K562 (cell line): Measurements from ENCODE around the gene YJU2. TPM values are rescaled to one million over a fixed set of nuclear protein-coding genes. Genes with fewer than 3 reads are reported as not detected.

ENCODE experiments used
- BDP1 ChIP-seq: IDR thresholded peaks from 3 replicates; pipeline ENCODE4 v1.6.1; 2011; ENCODE audit not compliant: insufficient read length, insufficient read depth
- CHD2 ChIP-seq: IDR thresholded peaks from 2 replicates; pipeline ENCODE4 v1.6.1; 2011; ENCODE audit warnings: low read depth, low read length
- CREBBP ChIP-seq: IDR thresholded peaks from one replicate; pipeline ENCODE4 v1.6.1; 2012; ENCODE audit warnings: low read depth, mild to moderate bottlenecking, control low read depth, inconsistent platforms, low read length
- LARP7 ChIP-seq: fragments of 450-650 bp; IDR thresholded peaks from 2 replicates; pipeline ENCODE4 v1.6.1; 2016
- PTRF ChIP-seq: fragments of 450-650 bp; IDR thresholded peaks from 2 replicates; pipeline ENCODE4 v1.6.1; 2016; ENCODE audit warnings: mild to moderate bottlenecking, missing genetic modification characterization, missing compliant biosample characterization
- RB1 ChIP-seq: fragments of 450-650 bp; IDR thresholded peaks from 2 replicates; pipeline ENCODE4 v1.6.1; 2017; ENCODE audit warnings: low read depth, mild to moderate bottlenecking
- RBBP5 ChIP-seq: fragments of 200-600 bp; sonication (generic); IDR thresholded peaks from 2 replicates; pipeline ENCODE4 v1.6.1; 2012; ENCODE audit warnings: borderline replicate concordance, mild to moderate bottlenecking, low read length, control low read depth, inconsistent platforms; ENCODE audit not compliant: insufficient read depth, poor library complexity, severe bottlenecking
- SIN3A ChIP-seq, 2 experiments: fragments of 150-350 bp in 1 of 2; IDR thresholded peaks; 2 replicates each; pipeline ENCODE4 v1.6.1; 2011 to 2016; ENCODE audit warnings: borderline replicate concordance in 2 of 2, low read depth in 2 of 2, low read length in 2 of 2, mild to moderate bottlenecking in 2 of 2, moderate library complexity in 2 of 2; ENCODE audit not compliant: control insufficient read depth in 1 of 2
- SIN3B ChIP-seq: fragments of 450-650 bp; IDR thresholded peaks from 2 replicates; pipeline ENCODE4 v1.6.1; 2017; ENCODE audit warnings: low read depth, mild to moderate bottlenecking, moderate library complexity
- SIX5 ChIP-seq, 2 experiments: IDR thresholded peaks; 2 replicates each; pipeline ENCODE4 v1.6.1; 2011; ENCODE audit warnings: low read length in 2 of 2, borderline replicate concordance in 1 of 2, low read depth in 1 of 2, mild to moderate bottlenecking in 1 of 2, moderate library complexity in 1 of 2; ENCODE audit not compliant: insufficient read depth in 1 of 2
- TGIF2 ChIP-seq: sonication (generic); formaldehyde crosslinking; IDR thresholded peaks from 2 replicates; pipeline ENCODE4 v1.8.1; 2022; ENCODE audit warnings: mild to moderate bottlenecking, missing genetic modification reagents, moderate library complexity
- ZBTB8A ChIP-seq: fragments of 450-650 bp; IDR thresholded peaks from 2 replicates; pipeline ENCODE4 v1.6.1; 2018; ENCODE audit warnings: mild to moderate bottlenecking, moderate library complexity; ENCODE audit not compliant: partially characterized antibody
- ZKSCAN1 ChIP-seq: fragments of 150-350 bp; IDR thresholded peaks from 2 replicates; pipeline ENCODE4 v1.6.1; 2016; ENCODE audit warnings: low read depth, low read length
- ZNF23 ChIP-seq: fragments of 250-450 bp; sonication (Bioruptor Pico); IDR thresholded peaks from 2 replicates; pipeline ENCODE4 v1.4.0; 2020; ENCODE audit warnings: mild to moderate bottlenecking
- ZNF347 ChIP-seq: fragments of 450-650 bp; formaldehyde crosslinking; IDR thresholded peaks from 2 replicates; pipeline ENCODE4 v1.4.0; 2020; ENCODE audit warnings: low read depth, mild to moderate bottlenecking, moderate library complexity
- ZNF436 ChIP-seq: fragments of 250-450, 450-650 bp; sonication (Bioruptor Pico); formaldehyde crosslinking; IDR thresholded peaks from 2 replicates; pipeline ENCODE4 v1.7.0; 2020; ENCODE audit warnings: mild to moderate bottlenecking
- polyA plus RNA-seq, 8 experiments: library from polyadenylated mRNA; depleted of rRNA in 4 of 8; stranded (reverse) in 5 of 8; unstranded in 3 of 8; fragments of >200 nt; fragmentation: Nextera tagmentation in 2 of 8; fragmentation: Illumina TruSeq in 1 of 8; extraction: Ambion mirVana in 2 of 8; extraction: Trizol in 1 of 8; gene quantifications; 2 replicates each; pipeline versions ENCODE4 v1.2.1 to v1.2.3, GENCODE V29; 2011 to 2014; ENCODE audit warnings: inconsistent platforms in 1 of 8, missing spikeins in 1 of 8
- total RNA-seq, 7 experiments: library from RNA; depleted of rRNA in 6 of 7; stranded (reverse); fragments of >200 nt in 6 of 7; fragmentation: Illumina TruSeq in 2 of 7; extraction: Trizol in 2 of 7; gene quantifications; 2 replicates each; pipeline versions ENCODE4 v1.2.1 to v1.2.3, GENCODE V29; 2011 to 2021; ENCODE audit warnings: low replicate concordance in 1 of 7
- TF ChIP-seq, protein P1 (sequence below): fragments of 200-600 bp; sonication (generic); IDR thresholded peaks from one replicate; pipeline ENCODE4 v1.6.1; 2012; ENCODE audit warnings: mild to moderate bottlenecking, low read depth, low read length, inconsistent platforms
- TF ChIP-seq, protein P2 (sequence below): fragments of 250-450 bp; sonication (Bioruptor Pico); IDR thresholded peaks from 2 replicates; pipeline ENCODE4 v1.5.1; 2021; ENCODE audit warnings: mild to moderate bottlenecking

The YJU2 gene
- total and polyA plus RNA-seq, 9 of the 15 experiments (the other 6 are each of a cell fraction or from before 2014, with no cell fraction given), result 0.41 to 34.9 (median 19.3) TPM

DNA sequence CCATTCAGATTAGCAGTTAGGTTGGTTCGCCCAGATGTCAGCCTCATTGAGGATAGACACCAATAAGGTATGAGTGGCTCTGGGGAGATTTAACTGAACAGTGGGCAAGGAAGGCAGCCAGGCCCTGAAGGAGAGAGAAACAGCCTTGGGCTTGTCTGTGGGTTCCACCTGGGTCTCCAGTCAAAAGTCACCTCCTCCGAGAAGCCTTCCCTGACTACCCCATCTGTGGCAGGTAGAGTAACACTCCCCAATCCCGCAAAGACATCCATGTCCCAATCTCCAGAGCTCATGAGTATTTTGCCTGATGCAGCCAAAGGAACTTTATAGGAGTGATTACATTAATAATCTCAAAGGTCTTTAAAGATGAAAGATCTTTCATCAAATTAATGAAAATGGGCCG is 8.0 kb upstream of the YJU2 start (continued):
- TF ChIP-seq SIN3A (IDR thresholded peaks at IDR 0.05; ENCODE audit: borderline replicate concordance in 2 of 2, control insufficient read depth in 1 of 2, low read depth in 2 of 2, low read length in 2 of 2) (no peak), BDP1 (no peak), ZBTB8A (no peak), TGIF2 (CRISPR knock-in tag) (no peak), CREBBP (no peak), ZKSCAN1 (no peak), ZNF347 (CRISPR knock-in tag) (no peak), ZNF23 (CRISPR knock-in tag) (no peak), RB1 (no peak), SIN3B (no peak), PTRF (tag) (no peak), RBBP5 (no peak), LARP7 (no peak), ZNF436 (CRISPR knock-in tag) (peak; percentile 79), CHD2 (no peak), SIX5 (IDR thresholded peaks at IDR 0.05; ENCODE audit: borderline replicate concordance in 1 of 2, insufficient read depth in 1 of 2, low read depth in 1 of 2, low read length in 2 of 2) (no peak)
- TF ChIP-seq, protein P1, sequence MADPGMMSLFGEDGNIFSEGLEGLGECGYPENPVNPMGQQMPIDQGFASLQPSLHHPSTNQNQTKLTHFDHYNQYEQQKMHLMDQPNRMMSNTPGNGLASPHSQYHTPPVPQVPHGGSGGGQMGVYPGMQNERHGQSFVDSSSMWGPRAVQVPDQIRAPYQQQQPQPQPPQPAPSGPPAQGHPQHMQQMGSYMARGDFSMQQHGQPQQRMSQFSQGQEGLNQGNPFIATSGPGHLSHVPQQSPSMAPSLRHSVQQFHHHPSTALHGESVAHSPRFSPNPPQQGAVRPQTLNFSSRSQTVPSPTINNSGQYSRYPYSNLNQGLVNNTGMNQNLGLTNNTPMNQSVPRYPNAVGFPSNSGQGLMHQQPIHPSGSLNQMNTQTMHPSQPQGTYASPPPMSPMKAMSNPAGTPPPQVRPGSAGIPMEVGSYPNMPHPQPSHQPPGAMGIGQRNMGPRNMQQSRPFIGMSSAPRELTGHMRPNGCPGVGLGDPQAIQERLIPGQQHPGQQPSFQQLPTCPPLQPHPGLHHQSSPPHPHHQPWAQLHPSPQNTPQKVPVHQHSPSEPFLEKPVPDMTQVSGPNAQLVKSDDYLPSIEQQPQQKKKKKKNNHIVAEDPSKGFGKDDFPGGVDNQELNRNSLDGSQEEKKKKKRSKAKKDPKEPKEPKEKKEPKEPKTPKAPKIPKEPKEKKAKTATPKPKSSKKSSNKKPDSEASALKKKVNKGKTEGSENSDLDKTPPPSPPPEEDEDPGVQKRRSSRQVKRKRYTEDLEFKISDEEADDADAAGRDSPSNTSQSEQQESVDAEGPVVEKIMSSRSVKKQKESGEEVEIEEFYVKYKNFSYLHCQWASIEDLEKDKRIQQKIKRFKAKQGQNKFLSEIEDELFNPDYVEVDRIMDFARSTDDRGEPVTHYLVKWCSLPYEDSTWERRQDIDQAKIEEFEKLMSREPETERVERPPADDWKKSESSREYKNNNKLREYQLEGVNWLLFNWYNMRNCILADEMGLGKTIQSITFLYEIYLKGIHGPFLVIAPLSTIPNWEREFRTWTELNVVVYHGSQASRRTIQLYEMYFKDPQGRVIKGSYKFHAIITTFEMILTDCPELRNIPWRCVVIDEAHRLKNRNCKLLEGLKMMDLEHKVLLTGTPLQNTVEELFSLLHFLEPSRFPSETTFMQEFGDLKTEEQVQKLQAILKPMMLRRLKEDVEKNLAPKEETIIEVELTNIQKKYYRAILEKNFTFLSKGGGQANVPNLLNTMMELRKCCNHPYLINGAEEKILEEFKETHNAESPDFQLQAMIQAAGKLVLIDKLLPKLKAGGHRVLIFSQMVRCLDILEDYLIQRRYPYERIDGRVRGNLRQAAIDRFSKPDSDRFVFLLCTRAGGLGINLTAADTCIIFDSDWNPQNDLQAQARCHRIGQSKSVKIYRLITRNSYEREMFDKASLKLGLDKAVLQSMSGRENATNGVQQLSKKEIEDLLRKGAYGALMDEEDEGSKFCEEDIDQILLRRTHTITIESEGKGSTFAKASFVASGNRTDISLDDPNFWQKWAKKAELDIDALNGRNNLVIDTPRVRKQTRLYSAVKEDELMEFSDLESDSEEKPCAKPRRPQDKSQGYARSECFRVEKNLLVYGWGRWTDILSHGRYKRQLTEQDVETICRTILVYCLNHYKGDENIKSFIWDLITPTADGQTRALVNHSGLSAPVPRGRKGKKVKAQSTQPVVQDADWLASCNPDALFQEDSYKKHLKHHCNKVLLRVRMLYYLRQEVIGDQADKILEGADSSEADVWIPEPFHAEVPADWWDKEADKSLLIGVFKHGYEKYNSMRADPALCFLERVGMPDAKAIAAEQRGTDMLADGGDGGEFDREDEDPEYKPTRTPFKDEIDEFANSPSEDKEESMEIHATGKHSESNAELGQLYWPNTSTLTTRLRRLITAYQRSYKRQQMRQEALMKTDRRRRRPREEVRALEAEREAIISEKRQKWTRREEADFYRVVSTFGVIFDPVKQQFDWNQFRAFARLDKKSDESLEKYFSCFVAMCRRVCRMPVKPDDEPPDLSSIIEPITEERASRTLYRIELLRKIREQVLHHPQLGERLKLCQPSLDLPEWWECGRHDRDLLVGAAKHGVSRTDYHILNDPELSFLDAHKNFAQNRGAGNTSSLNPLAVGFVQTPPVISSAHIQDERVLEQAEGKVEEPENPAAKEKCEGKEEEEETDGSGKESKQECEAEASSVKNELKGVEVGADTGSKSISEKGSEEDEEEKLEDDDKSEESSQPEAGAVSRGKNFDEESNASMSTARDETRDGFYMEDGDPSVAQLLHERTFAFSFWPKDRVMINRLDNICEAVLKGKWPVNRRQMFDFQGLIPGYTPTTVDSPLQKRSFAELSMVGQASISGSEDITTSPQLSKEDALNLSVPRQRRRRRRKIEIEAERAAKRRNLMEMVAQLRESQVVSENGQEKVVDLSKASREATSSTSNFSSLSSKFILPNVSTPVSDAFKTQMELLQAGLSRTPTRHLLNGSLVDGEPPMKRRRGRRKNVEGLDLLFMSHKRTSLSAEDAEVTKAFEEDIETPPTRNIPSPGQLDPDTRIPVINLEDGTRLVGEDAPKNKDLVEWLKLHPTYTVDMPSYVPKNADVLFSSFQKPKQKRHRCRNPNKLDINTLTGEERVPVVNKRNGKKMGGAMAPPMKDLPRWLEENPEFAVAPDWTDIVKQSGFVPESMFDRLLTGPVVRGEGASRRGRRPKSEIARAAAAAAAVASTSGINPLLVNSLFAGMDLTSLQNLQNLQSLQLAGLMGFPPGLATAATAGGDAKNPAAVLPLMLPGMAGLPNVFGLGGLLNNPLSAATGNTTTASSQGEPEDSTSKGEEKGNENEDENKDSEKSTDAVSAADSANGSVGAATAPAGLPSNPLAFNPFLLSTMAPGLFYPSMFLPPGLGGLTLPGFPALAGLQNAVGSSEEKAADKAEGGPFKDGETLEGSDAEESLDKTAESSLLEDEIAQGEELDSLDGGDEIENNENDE, result no peak
- TF ChIP-seq, protein P2, sequence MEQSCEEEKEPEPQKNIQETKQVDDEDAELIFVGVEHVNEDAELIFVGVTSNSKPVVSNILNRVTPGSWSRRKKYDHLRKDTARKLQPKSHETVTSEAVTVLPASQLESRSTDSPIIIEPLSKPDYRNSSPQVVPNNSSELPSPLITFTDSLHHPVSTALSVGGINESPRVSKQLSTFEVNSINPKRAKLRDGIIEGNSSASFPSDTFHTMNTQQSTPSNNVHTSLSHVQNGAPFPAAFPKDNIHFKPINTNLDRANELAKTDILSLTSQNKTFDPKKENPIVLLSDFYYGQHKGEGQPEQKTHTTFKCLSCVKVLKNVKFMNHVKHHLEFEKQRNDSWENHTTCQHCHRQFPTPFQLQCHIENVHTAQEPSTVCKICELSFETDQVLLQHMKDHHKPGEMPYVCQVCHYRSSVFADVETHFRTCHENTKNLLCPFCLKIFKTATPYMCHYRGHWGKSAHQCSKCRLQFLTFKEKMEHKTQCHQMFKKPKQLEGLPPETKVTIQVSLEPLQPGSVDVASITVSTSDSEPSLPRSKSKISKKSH, result no peak
